Lower lobe of right lung (tissue), 2 donors: ENCODE results near the gene ACTC1. TPM values are rescaled to one million over a fixed set of nuclear protein-coding genes. Genes with fewer than 3 reads are reported as not detected.

Experiments
- ATAC-seq, 2 donors: fragments of 200-7000 bp; cut with Tn5 transposase; one replicate each; pipeline ENCODE4 v1.9.1; 2020 to 2022; ENCODE audit warnings: mild to moderate bottlenecking in 2 of 2, moderate library complexity in 2 of 2
- DNase-seq: peaks from one replicate; pipeline ENCODE4 v3.0.0-alpha.2; 2020
- H3K27ac ChIP-seq: fragments of 200-600 bp; one replicate; pipeline ENCODE4 v1.8.0; 2022
- H3K27me3 ChIP-seq: fragments of 200-600 bp; one replicate; pipeline ENCODE4 v1.8.0; 2022; ENCODE audit warnings: low read depth
- H3K36me3 ChIP-seq: fragments of 200-600 bp; one replicate; pipeline ENCODE4 v1.8.0; 2022; ENCODE audit warnings: mild to moderate bottlenecking
- H3K4me1 ChIP-seq: fragments of 200-600 bp; one replicate; pipeline ENCODE4 v1.8.0; 2022
- H3K4me3 ChIP-seq: fragments of 200-600 bp; one replicate; pipeline ENCODE4 v1.8.0; 2022; ENCODE audit warnings: mild to moderate bottlenecking
- H3K9me3 ChIP-seq: fragments of 200-600 bp; one replicate; pipeline ENCODE4 v1.8.0; 2022
- intact Hi-C: fragments of 100-400 bp; cut with DNase I; formaldehyde crosslinking; loops from one replicate; pipeline ENCODE4 v1.11.0; 2022
- total RNA-seq: library from RNA; stranded (reverse); fragmentation: NEBNext Ultra II Directional; extraction: Animal tissue kit (Norgen Biotek cat#: 25700); gene quantifications from one replicate; pipeline ENCODE4 v1.2.1, GENCODE V29; 2021
- TF ChIP-seq, protein P1 (sequence below): fragments of 200-600 bp; IDR thresholded peaks from one replicate; pipeline ENCODE4 v1.8.0; 2022; ENCODE audit warnings: antibody characterized with exemption, mild to moderate bottlenecking
- donor health status: DM: no; HTN: yes; CAD: no; lungs with severe emphysema.

ACTC1 gene
- total RNA-seq, 1 donor from 2014 or later = 0.62 TPM

DNA sequence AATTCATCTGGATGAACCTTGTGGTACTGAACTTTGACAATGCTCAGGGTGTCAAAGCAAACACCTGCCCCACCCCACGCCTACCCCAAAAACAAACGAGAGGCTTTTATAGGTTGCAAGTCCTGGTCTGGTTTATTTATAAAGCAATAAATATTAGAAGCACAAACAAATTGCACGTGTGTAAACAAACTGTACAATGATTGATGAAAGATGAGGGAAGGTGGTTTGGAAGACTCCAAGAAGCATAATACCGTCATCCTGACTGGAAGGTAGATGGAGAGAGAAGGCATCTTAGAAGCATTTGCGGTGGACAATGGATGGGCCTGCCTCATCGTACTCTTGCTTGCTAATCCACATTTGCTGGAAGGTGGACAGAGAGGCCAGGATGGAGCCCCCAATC lies 5.2 kb downstream of the ACTC1 start:
- intact Hi-C loops = no loop called here
- Histone ChIP-seq H3K9me3 (no peaks in the 10 kb centered on the region), H3K4me1 (no peaks in the 10 kb centered on the region), H3K4me3 (no peak overlapping the region), H3K27me3 (peaks cover 20% of the 10 kb centered on the region), H3K27ac (no peak overlapping the region), H3K36me3 (no peaks in the 10 kb centered on the region)
- TF ChIP-seq, protein P1, sequence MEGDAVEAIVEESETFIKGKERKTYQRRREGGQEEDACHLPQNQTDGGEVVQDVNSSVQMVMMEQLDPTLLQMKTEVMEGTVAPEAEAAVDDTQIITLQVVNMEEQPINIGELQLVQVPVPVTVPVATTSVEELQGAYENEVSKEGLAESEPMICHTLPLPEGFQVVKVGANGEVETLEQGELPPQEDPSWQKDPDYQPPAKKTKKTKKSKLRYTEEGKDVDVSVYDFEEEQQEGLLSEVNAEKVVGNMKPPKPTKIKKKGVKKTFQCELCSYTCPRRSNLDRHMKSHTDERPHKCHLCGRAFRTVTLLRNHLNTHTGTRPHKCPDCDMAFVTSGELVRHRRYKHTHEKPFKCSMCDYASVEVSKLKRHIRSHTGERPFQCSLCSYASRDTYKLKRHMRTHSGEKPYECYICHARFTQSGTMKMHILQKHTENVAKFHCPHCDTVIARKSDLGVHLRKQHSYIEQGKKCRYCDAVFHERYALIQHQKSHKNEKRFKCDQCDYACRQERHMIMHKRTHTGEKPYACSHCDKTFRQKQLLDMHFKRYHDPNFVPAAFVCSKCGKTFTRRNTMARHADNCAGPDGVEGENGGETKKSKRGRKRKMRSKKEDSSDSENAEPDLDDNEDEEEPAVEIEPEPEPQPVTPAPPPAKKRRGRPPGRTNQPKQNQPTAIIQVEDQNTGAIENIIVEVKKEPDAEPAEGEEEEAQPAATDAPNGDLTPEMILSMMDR = no peak
- no peak for DNase-seq
- ATAC-seq = no peak

GRCh38 chr15:34789326-34789725 lies 6.0 kb downstream of the ACTC1 start:
- H3K27ac ChIP-seq = no peak overlapping the region
- H3K36me3 ChIP-seq = no peaks in the 10 kb centered on the region
- H3K27me3 ChIP-seq = peaks cover 12% of the 10 kb centered on the region
- H3K4me3 ChIP-seq = no peak overlapping the region
- H3K4me1 ChIP-seq = no peaks in the 10 kb centered on the region
- DNase-seq = no peak
- H3K9me3 ChIP-seq = no peaks in the 10 kb centered on the region
- ATAC-seq = no peak
- TF ChIP-seq, protein P1 = no peak
- intact Hi-C loops = no loop called here

DNA sequence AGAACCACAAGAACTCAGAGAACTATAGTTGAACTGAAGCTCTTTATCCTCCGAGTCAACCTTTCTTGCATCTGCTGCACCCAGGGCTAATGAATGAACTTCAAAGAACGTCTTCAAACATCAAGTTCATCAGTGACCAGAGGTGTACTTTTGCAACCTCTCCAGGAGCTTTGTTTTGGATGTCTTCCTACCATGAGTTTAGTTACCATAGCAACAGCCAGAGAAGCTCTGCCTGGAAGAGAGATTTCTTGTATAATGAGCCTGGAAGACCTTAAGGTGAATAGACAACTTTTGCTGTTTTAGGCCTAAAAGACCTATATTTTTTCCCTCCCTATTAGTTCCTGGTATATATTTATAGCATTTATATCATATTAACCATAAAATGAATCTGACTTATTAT lies 9.1 kb downstream of the ACTC1 start:
- H3K27me3 ChIP-seq = no peaks in the 10 kb centered on the region
- no peaks in the 10 kb centered on the region for H3K9me3 ChIP-seq
- no peak for ATAC-seq
- TF ChIP-seq, protein P1 = no peak
- no peaks in the 10 kb centered on the region for H3K4me1 ChIP-seq
- H3K36me3 ChIP-seq = no peaks in the 10 kb centered on the region
- DNase-seq = no peak
- no peak overlapping the region for H3K4me3 ChIP-seq
- intact Hi-C loops = no loop called here
- no peak overlapping the region for H3K27ac ChIP-seq

DNA sequence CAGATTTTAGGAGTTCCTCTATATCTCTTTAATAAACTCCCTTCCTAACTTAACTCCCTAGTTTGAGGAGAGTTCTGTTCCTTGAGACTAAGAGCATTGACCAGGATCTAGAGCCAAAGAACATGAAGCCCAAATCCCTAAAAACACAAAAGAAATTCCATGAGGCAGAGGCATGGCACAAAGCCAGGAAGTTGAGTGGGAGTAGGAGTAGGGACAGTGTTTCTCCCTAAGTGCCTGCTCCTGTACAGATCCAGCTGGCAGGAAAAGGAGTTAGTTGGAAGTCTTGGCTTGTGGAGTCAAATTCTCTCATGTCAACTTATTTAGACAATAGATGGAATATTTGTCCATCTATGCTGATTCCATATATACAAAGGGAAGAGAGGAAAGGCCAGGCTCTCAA lies 11.4 kb downstream of the ACTC1 start:
- TF ChIP-seq, protein P1 = no peak

GRCh38 chr15:34783431-34783830 lies 11.9 kb downstream of the ACTC1 start:
- no peak for ATAC-seq
- TF ChIP-seq, protein P1 = no peak
- intact Hi-C loops = no loop called here

More for the DNA sequence above, 11.4 kb downstream of the ACTC1 start:
- no peaks in the 10 kb centered on the region for H3K4me1 ChIP-seq
- H3K9me3 ChIP-seq = no peaks in the 10 kb centered on the region
- ATAC-seq = no peak
- no peak overlapping the region for H3K4me3 ChIP-seq
- intact Hi-C loops = no loop called here
- no peaks in the 10 kb centered on the region for H3K27me3 ChIP-seq
- no peak for DNase-seq
- no peak overlapping the region for H3K27ac ChIP-seq
- H3K36me3 ChIP-seq = no peaks in the 10 kb centered on the region

DNA sequence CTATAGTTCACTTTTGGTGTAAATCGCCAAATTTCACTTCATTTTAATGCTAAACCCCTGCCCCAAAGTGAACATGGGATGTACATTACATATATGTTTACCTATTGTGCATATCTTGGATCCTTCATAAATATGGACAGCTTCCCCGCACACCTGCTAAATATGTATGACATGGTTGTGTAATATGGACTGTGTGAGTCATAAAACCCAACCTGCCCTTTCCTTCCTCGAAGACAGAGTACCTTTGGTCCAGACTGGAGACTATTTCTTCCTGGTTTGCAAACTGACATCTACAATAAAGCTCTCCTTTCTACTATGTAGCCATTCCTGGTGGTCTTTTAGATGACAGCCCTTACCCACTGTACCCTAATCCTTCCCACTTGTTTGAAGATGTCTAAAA lies 12.4 kb downstream of the ACTC1 start:
- no peak overlapping the region for H3K4me3 ChIP-seq
- H3K4me1 ChIP-seq = no peaks in the 10 kb centered on the region
- no peaks in the 10 kb centered on the region for H3K36me3 ChIP-seq
- no peaks in the 10 kb centered on the region for H3K27me3 ChIP-seq
- no peak overlapping the region for H3K27ac ChIP-seq
- no peak for DNase-seq
- ATAC-seq = no peak
- no peaks in the 10 kb centered on the region for H3K9me3 ChIP-seq
- TF ChIP-seq, protein P1 = no peak
- intact Hi-C loops = no loop called here

More at GRCh38 chr15:34783431-34783830, 11.9 kb downstream of the ACTC1 start:
- Histone ChIP-seq H3K27me3 (no peaks in the 10 kb centered on the region), H3K36me3 (no peaks in the 10 kb centered on the region), H3K27ac (no peak overlapping the region), H3K4me3 (no peak overlapping the region), H3K4me1 (no peaks in the 10 kb centered on the region), H3K9me3 (no peaks in the 10 kb centered on the region)
- no peak for DNase-seq
